GM13976 (cell line): ENCODE data around the gene GDF10.

ENCODE experiments used
- DNase-seq: peaks from one replicate; pipeline ENCODE4 v3.0.0; 2012; ENCODE audit warnings: low spot score
- CTCF ChIP-seq: IDR thresholded peaks from 2 replicates; pipeline ENCODE4 v1.5.1; 2012; ENCODE audit warnings: borderline replicate concordance, mild to moderate bottlenecking; ENCODE audit not compliant: insufficient read depth; ENCODE audit errors: extremely low read depth, missing control alignments, control extremely low read depth
- in situ Hi-C: fragments of 300-500 bp; cut with MboI; formaldehyde crosslinking; loops from one replicate; pipeline ENCODE4 v1.12.0; 2022; ENCODE audit warnings: low sequenced_read_pairs, mixed read lengths, inconsistent platforms; ENCODE audit not compliant: unreplicated experiment

The GDF10 gene

DNA sequence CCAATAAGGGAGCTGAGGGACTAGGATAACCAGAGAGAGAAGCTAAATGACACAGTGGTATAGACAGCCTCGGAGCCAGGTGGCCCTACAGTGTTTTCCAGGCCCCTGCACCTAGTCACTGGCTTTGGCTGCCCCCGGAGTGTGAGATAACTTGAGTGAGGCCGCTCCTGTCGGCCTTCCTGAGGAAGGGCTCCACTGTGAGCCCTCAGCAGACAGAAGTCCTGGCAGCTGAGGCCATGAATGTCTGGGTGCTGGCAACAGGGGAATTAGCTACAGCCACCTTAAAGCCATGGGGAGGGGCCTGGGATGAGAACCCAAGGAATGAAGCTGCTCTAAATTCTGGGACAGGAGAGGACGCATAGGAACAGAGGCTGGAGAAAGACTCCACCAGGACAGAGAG, 4.6 kb upstream of the GDF10 start:
- in situ Hi-C loops = no loop called here

DNA sequence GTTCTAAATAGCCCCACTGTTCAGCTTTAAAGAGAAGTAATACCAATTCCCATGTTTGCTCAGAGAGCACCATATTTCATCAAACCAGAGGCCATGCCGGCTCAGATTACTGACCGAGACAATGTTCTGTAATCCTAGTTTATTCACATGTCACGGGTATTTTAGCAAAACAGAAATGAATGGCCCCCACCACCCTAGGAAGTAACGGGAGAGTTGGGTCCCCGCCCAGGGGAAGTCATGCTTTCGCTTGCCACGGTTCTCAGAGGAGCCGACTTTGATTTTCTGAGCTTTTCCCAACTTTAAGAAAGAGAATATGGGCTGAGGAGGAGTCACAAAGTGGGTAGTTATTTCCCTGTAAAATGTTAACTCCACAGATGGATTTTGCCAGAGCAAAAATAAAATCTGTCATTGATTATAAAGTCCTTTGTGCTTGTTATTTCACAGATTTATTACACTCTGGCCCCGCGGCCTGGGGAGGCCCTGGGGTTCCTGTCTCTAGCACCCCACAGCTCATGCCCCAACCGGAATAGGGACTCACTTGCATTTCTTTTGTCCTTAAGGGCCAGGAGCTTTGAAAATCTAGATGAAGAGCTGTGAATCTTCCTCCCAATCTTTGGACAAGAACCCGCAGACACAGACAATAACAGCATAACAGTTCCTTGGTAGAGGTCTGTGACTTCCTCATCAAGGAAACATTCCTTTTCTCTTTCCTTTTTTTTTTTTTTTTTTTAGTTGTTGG, 3.7 kb upstream of the GDF10 start:
- in situ Hi-C loops = no loop called here
- TF ChIP-seq CTCF = no peak
- no peak for DNase-seq

More for the DNA sequence above, 4.6 kb upstream of the GDF10 start:
- no peak for DNase-seq
- no peak for TF ChIP-seq CTCF

DNA sequence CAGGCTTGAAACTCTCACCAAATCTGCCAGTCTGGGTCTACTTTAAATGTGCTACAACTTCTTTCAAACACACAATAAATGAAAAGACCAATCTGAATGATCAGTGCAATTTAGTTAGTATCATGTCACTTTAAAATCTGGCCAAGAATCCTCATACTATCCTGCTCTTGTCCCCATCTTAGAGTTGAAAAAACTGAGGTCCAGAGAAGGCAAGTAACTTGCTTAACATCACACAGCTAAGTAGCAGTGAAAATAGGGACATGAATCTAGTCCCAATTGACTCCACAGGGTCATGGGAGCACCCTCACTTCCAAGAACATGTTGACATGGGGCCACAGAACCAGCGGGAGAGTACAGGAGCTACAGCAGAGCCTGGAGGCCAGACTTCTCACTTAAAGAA, 3.1 kb upstream of the GDF10 start:
- DNase-seq = no peak
- in situ Hi-C loops = no loop called here
- no peak for TF ChIP-seq CTCF

- no peak for DNase-seq
- no peak for TF ChIP-seq CTCF
- in situ Hi-C loops = no loop called here
These were observed 2.0 kb upstream of the GDF10 start for GRCh38 chr10:47297866-47298540.

GRCh38 chr10:47298715-47299114, 1.3 kb upstream of the GDF10 start:
- in situ Hi-C loops = no loop called here
- DNase-seq = no peak
- no peak for TF ChIP-seq CTCF

DNA sequence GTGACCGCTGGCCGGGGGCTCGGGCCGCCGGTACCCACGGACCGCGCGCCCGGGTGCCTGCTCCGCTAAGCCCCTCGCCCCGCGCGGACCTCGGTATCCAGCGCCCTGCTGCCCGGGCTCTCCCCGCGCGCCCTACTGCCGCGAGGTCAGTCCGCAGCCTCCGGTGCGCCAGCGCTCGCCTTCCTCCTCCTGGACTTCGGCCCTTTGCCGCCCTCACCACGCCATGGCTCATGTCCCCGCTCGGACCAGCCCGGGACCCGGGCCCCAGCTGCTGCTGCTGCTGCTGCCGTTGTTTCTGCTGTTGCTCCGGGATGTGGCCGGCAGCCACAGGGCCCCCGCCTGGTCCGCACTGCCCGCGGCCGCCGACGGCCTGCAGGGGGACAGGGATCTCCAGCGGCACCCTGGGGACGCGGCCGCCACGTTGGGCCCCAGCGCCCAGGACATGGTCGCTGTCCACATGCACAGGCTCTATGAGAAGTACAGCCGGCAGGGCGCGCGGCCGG, 483 bp downstream of the GDF10 start:
- in situ Hi-C loops = loop anchor here (10.0 kb wide), 1 partner anchor 246 kb away; no protein-coding TSS in a partner anchor
- DNase-seq = no peak

More for the DNA sequence above, 483 bp downstream of the GDF10 start:
- TF ChIP-seq CTCF = no peak
